OCI-LY3 (cell line): ENCODE results near the gene MIA3.

Source experiments
- CTCF ChIP-seq: fragments of 200-600, 300-600 bp; sonication (generic); IDR thresholded peaks from 2 replicates; pipeline ENCODE4 v1.5.1; 2014; ENCODE audit warnings: antibody characterized with exemption, low read length, low read depth
- EZH2phosphoT487 ChIP-seq: fragments of 200-600 bp; shearing (Covaris generic); IDR thresholded peaks from 2 replicates; pipeline ENCODE4 v1.6.1; 2018; ENCODE audit warnings: antibody characterized with exemption, mixed run types, low read depth

GRCh38 chr1:222691016-222691415 is 73.1 kb downstream of the MIA3 start:
- TF ChIP-seq CTCF, result no peak
- TF ChIP-seq EZH2phosphoT487, result no peak
